Stimulated activated CD4-positive, alpha-beta T cell treated with anti-CD3 and anti-CD28 coated beads, Interleukin-1b, Interleukin-23, amount 100 ng/mL, for 4 hours (primary cell): ENCODE measurements around the gene ZNF862.

Experiments
- DNase-seq, 2 donors: peaks; one replicate each; pipeline ENCODE4 v3.0.0-alpha.2; 2020; ENCODE audit warnings: low read depth in 2 of 2

Gene ZNF862

DNA sequence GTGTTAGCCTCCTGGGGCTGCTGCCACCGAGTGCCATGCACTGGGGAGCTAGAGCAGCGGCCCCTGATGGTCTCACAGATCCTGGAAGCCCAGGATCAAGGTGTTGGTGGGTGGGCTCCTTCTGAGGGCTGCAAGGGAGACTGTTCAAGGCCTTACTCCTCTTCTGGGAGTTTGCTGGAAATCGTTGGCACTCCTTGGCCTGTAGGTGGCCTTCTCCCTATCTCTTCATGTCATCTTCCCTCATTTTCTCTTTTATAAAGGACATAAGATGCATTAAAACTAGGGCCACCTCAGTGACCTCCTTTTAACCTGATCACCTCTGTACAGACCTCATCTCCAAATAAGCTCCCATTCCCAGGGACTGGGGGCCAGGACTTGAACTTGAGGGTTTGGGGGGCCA, 27.0 kb upstream of the ZNF862 start:
- DNase-seq: no peak

DNA sequence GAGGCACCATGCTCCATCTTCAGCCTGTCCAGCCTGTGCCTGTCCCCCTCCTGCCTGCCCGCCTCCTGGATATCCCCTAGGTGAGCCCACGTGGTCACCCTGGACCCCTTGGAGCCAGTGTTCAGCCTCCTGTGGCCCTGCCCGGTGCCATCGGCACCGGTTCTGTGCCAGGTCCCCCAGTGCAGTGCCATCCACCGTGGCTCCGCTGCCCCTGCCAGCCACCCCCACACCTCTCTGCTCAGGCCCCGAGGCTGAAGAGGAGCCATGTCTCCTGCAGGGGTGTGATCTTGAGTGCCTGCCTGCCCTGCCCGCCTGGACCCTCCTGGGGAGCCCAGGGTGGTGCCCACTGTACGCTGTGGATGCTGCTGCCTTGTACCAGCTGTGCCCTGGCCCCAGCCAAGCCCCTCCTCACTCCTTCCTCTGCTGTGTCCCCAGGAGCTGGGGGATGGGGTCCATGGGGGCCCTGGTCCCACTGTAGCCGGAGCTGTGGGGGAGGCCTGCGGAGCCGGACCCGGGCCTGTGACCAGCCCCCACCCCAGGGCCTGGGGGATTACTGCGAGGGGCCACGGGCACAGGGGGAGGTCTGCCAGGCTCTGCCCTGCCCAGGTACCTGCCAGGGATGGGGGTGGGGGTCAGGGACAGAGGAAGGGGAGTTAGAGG, 26.2 kb upstream of the ZNF862 start:
- DNase-seq: no peak

DNA sequence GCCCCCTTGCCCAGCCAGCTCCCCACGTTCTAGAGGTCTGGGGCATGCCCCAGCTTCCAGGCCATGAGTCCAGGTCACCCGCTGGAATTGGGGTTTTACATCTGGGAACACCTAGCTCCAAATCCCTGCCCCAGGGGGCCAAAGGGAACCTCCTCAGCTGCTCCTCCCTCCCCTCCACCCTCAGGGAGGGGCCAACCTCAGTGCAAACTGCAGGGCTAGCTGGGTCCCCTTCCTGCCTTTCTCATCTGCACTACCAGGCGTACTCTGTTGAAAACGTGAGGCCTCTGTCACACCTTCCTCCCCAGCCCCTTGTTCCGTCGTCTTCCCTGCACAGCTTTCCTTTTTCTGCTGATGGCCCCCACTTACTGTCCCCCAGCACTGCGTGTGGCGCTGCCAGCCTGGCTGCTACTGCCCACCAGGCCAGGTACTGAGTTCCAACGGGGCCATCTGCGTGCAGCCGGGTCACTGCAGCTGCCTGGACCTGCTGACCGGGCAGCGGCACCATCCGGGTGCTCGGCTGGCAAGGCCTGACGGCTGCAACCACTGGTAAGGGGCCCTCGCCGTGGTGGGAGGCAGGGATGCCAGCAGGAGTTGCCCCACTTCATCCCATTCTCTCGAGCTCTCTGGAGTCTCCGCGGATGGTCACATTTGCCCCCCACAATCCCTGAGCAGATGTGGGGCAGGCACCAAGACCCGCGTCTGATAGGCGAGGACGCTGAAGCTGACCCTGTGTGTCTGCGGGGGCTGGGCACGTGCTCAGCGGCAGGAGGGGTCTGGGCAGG, 24.7 kb upstream of the ZNF862 start:
- no peak for DNase-seq

DNA sequence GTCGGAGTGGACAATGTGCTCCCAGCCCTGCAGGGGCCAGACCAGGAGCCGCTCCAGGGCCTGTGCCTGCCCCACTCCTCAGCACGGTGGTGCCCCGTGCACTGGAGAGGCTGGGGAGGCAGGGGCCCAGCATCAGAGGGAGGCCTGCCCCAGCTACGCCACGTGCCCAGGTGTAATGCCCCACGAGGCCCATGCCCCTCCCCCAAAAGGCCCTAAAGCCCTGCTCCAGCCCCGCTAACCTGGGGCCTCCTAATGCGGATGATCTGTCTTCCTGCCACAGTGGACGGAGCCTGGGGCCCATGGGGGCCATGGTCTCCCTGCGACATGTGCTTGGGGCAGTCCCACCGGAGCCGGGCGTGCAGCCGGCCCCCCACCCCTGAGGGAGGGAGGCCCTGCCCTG, 23.7 kb upstream of the ZNF862 start:
- DNase-seq: no peak

DNA sequence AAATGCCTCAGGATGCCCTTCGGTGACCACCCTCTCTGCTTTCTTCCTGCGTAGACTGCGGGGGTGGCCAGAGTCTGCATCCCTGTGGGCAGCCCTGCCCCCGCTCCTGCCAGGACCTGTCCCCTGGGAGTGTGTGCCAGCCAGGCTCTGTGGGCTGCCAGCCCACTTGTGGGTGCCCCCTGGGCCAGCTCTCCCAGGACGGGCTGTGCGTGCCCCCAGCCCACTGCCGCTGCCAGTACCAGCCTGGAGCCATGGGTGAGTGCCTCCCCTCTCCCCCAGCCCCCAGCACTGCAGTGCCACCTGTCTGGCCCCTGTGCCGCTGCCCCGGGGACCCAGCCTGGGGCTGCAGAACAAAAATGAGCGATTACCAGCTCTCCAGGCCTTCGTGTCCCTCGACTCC, 23.1 kb upstream of the ZNF862 start:
- no peak for DNase-seq

DNA sequence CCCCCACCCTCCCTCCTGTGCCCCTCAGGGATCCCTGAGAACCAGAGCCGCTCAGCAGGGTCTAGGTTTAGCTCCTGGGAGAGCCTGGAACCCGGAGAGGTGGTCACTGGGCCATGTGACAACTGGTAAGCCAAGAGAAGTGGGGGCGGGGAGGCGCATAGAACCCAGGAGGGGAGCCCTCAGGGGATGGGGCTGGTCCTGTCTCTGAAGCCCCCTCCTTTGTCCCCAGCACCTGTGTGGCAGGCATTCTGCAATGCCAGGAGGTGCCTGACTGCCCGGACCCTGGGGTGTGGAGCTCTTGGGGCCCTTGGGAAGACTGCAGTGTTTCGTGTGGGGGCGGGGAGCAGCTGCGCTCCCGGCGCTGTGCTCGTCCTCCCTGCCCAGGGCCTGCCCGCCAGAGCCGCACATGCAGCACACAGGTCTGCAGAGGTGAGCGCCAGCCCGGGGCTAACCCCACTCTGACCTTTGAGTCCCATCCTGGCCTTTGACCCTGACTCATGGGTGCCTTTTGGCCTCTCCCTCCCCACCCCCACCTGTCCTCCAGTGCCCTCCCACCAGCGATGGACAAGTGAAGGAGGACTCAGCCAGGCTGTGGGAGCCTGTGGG, 22.4 kb upstream of the ZNF862 start:
- no peak for DNase-seq

DNA sequence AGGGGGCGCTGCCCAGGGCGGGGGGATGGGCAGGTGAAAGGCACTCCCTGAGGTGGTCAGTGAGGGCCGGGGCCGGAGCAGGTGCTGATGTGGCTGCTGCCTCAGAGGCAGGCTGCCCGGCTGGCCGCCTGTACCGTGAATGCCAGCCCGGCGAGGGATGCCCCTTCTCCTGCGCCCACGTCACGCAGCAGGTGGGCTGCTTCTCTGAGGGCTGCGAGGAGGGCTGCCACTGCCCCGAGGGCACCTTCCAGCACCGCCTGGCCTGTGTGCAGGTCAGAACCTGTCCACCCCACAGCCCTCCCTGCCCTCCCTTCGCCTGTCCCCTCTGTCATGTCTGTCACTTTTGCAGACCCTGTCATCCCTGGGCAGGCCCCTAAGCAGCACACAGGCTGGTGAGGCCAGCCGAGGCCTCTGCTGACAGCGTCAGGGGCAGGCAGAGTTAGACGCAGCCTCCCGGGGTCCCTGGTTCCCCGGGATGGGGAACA, 21.9 kb upstream of the ZNF862 start:
- no peak for DNase-seq

DNA sequence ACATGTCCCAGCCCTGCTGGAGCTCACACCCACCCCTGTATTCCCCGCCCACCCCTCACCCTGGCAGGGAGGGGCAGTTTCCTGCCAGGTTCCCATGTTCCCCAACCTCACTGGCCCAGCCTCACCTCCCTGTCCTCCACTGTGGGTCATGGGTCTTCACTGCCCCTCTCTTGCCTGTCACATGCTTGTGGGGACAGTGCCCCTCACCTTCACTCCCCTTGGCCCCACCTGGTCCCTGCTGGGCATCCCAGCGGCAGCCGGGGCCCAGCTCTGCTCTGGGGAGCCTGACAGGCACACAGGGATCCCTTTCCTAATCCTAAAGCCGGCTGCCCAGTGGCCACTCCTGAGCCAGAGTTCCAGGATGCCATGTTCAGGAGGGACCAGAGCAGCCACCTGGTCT, 21.4 kb upstream of the ZNF862 start:
- DNase-seq: no peak

DNA sequence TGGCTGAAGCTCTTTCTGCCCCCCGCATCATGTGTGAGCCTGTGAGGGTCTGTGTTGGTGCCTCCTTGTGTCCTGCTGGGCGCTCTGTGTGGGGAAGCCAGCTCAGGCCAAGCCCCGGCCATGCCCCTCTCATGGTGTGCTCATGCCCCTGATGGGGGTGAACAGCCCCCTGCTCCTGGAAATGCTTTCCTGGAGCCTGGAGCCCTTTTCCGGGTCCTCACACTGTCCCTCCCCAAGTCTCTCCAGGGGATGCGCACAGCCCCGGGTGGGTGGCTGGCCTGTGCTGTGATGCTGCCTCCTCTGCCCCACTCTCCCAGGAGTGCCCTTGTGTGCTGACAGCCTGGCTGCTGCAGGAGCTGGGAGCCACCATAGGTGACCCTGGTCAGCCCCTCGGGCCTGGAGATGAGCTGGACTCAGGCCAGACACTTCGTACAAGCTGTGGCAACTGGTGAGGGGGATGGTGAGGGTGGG, 20.8 kb upstream of the ZNF862 start:
- no peak for DNase-seq

DNA sequence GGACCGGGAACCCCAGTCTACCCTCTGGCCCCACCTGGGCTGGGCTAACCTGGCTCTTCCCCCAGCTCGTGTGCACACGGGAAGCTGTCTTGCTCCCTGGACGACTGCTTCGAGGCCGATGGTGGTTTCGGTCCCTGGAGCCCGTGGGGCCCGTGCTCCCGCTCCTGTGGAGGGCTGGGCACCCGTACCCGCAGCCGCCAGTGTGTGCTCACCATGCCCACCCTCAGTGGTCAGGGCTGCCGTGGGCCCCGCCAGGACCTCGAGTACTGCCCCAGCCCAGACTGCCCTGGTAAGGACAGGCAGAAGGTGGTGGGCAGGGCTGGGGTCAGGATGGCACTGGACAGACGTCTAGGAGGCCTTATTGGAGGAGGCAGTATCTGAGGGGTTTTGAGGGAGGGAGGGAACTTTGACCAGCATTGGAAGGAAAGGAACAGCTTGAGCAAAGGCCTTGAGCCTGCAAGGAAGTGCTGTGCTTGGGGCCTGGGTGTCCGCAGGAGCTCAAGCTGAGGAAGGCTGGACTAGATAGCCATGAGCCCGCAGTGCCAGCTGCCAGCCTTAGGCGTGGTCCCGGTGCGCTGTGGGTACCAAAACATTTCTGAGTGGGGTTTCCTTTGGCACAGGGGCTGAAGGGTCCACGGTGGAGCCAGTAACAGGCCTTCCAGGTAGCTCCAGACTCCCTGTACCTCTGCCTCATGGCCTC, 20.2 kb upstream of the ZNF862 start:
- no peak for DNase-seq

DNA sequence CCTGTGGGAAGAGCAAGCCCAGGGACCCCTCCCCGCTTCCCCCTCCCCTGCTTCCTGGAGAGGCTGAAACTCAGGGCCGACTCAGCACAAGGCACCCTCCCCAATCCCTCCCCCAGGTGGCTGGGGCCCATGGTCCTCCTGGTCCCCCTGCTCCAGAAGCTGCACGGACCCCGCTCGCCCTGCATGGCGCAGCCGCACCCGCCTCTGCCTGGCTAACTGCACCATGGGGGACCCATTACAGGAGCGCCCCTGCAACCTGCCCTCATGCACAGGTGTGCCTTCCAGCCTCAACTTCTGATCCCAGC, 19.7 kb upstream of the ZNF862 start:
- DNase-seq: no peak

DNA sequence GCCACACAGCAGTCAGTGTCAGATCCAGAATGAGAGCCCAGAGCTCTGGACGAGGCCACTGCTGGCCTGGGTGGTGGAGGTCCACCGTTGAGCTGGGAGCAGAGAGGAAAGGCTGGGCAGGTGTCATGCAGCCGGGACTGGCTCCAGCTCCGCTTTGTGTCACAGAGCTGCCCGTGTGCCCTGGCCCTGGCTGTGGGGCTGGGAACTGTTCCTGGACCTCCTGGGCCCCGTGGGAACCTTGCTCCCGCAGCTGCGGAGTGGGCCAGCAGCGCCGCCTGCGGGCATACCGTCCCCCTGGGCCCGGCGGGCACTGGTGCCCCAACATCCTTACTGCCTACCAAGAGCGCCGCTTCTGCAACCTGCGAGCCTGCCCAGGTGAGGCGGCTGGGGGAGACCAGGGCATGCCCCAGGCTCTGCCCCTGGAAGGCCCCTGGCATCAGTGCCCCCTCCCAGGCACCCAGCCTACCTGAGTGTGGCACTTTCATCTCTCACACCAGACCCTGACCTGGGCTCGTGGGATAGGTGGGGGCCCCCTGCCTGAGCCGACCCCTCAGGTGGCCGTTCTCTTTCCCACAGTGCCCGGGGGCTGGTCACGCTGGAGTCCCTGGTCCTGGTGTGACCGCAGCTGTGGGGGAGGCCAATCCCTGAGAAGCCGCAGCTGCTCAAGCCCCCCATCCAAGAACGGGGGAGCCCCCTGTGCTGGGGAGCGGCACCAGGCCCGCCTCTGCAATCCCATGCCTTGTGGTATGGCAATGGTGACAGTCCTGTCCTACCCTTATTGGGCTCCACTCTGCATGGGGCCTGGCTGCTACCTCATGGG, 18.8 kb upstream of the ZNF862 start:
- no peak for DNase-seq

DNA sequence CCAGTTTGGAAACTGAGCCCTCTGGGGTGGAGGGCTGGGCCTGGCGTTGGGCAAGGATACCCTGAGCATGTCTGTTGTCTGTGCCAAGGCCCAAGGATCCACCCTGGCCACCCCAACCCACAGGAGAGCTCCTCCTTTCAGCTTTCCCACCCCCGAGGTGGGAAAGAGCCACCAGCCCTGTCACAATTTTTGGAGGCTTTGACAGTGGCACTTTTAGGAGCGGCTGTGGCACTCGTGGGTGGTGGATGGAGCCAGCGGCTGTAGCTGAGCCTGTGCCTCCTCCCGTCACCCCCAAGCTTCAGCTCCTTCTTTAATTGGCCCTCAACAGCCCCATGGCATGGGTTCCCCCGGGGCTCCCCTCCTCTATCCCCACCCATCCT, 18.2 kb upstream of the ZNF862 start:
- no peak for DNase-seq

DNA sequence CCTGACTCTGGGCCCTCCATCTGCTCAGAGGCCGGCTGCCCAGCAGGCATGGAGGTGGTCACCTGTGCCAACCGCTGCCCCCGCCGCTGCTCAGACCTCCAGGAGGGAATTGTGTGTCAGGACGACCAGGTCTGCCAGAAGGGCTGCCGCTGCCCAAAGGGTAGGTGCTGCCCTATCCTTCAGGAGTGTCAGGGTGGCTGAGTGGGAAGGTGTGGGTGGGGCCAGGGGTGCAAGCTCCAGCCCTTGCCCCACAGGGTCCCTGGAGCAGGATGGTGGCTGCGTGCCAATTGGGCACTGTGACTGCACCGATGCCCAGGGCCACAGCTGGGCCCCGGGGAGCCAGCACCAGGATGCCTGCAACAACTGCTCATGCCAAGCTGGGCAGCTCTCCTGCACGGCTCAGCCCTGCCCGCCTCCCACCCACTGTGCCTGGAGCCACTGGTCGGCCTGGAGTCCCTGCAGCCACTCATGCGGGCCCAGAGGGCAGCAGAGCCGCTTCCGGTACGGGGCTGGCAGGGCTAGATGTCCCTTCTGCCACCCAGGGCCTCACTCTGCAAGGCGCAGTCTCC, 17.5 kb upstream of the ZNF862 start:
- DNase-seq: no peak

DNA sequence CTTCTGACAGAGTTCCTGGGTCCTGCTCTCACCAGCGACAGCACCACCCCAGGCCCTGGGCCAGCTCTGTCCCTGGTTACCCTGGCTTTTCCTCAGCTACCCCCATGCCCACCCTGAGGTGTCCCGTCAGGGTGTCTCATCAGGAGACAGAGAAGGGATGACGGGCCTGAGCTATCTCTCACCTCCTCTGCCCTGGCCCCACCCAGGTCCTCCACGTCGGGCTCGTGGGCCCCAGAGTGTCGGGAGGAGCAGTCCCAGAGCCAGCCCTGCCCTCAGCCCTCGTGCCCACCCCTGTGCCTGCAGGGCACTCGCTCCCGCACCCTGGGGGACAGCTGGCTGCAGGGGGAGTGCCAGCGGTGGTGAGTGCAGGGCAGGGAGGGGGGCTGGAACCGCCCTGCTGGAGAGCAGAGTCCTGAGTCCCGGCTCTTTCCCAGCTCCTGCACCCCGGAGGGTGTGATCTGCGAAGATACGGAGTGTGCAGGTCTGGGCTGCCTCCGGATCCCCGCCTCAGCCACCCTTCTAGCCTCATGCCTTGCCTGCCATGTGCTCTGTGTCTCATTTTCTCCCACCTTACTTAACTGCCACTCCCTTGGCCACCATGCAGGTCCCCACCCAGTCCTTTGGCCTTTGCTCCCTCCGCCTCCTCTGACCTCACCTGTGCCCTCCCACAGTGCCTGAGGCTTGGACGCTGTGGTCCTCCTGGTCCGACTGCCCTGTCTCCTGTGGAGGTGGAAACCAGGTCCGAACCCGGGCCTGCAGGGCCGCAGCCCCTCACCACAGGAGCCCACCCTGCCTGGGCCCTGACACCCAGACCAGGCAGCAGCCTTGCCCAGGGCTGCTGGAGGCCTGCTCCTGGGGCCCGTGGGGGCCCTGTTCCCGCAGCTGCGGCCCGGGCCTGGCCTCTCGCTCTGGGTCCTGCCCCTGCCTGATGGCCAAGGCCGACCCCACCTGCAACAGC, 16.7 kb upstream of the ZNF862 start:
- DNase-seq: no peak

DNA sequence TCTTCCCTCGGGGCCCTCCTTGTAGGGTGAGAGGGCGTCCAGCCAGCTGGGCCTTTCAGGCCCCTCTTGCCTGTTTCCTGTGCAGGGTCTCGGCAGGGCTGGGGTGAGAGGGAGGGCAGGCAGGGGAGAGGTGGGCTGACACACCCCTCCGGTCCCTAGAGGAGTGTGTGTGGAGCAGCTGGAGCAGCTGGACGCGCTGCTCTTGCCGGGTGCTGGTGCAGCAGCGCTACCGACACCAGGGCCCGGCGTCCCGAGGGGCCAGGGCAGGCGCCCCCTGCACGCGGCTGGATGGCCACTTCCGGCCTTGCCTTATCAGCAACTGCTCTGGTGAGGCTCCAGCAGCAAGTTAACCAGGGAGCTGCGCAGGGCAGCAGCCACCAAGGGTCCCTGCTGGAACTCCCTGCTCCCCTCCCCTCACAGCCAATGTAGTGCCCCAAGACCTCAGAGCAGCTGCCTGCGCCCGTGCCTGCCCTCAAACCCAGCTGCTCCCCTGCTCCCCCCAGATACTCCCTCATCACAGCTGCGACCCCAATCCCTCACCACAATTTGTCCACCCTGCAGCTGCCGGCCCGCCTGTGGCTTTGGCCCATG, 15.7 kb upstream of the ZNF862 start:
- DNase-seq: no peak

DNA sequence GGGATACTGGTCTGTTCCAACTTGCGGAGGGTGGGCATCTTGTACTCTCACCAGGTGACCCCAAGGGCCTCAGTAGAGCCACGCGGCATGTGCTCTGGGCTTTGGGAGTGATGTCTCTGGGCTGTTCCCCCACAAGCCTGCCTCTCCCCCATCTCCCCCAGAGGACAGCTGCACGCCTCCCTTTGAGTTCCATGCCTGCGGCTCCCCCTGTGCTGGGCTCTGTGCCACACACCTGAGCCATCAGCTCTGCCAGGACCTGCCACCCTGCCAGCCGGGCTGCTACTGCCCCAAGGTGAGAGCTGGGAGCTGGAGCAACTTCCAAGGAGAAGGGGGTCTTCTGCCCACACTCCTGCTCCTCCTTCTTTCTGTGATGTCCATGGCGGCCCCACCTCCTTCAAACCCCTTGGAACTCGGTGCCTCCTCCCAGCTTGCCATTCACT, 15.0 kb upstream of the ZNF862 start:
- DNase-seq: no peak

DNA sequence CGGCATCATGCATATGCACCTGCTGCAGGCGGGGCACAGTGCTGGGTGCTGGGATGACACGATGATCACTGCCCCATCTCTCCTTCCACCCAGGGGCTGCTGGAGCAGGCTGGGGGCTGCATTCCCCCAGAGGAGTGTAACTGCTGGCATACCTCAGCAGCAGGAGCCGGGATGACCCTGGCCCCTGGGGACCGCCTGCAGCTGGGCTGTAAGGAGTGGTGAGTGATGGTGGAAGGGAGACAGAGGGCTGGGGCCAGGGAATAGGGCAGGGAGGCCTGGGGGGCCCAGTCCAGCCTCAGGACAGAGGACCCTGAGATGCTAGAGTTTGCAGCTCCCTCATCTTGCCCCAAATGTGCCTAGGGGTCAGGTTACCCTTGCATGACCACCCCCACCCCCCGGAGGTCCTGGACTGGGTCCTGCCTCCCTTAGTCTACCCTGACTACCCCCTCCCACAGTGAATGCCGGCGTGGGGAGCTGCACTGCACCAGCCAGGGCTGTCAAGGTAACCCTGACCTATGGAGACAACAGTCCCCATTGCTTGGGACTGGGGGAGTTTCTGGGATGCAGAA, 14.5 kb upstream of the ZNF862 start:
- DNase-seq: no peak

DNA sequence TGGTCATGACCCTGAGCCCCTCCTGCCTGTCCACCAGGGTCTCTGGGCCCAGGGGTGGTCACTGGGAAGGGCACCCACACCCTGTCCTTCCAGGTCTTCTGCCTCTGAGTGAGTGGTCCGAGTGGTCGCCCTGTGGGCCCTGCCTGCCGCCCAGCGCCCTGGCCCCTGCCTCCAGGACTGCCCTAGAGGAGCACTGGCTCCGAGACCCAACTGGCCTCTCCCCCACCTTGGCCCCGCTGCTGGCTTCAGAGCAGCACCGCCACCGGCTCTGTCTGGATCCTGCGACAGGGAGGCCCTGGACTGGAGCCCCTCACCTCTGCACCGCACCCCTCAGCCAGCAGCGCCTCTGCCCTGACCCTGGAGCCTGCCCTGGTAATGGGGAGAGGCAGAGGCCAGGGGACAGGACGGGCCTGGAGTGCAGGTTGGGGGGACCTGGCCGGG, 13.9 kb upstream of the ZNF862 start:
- no peak for DNase-seq
